Gastrocnemius medialis (tissue), 4 donors: ENCODE data around the gene R3HDM1. TPM values are rescaled to one million over a fixed set of nuclear protein-coding genes. Genes with fewer than 3 reads are reported as not detected.
"Not testable (repeated sequence)": the region's sequence is repeated elsewhere in the genome, so short reads cannot be mapped to it uniquely, and the experiment has no call there.

ENCODE experiments used
- ATAC-seq, 2 donors: fragments of 150-250 bp; one replicate each; pipeline ENCODE4 v1.9.1; 2016
- DNase-seq, 2 donors: peaks; one replicate each; pipeline ENCODE4 v3.0.0-alpha.2; 2019
- H3K27ac ChIP-seq, 4 donors: fragments of 200-600 bp; sonication (generic); 1 replicate in 1 of 4; 2 replicates in 3 of 4; pipeline ENCODE4 v1.5.1; 2016 to 2018; ENCODE audit warnings: mild to moderate bottlenecking in 2 of 4, moderate library complexity in 1 of 4
- H3K27me3 ChIP-seq, 3 donors: fragments of 200-600 bp; sonication (generic) in 2 of 3; 1 replicate in 1 of 3; 2 replicates in 2 of 3; pipeline versions ENCODE4 v1.5.1 to v1.6.0; 2016 to 2019; ENCODE audit warnings: mild to moderate bottlenecking in 1 of 3, moderate library complexity in 1 of 3
- H3K36me3 ChIP-seq, 2 donors: fragments of 200-600 bp; sonication (generic) in 1 of 2; one replicate each; pipeline ENCODE4 v1.5.1; 2017 to 2018
- H3K4me1 ChIP-seq, 2 donors: fragments of 200-600 bp; sonication (generic) in 1 of 2; one replicate each; pipeline ENCODE4 v1.5.1; 2016 to 2017; ENCODE audit warnings: mild to moderate bottlenecking in 2 of 2
- H3K4me3 ChIP-seq, 4 donors: fragments of 200-600 bp; sonication (generic) in 3 of 4; 1 replicate in 1 of 4; 2 replicates in 3 of 4; pipeline ENCODE4 v1.5.1; 2016 to 2019; ENCODE audit warnings: mild to moderate bottlenecking in 2 of 4
- H3K9me3 ChIP-seq, 3 donors: fragments of 200-600 bp; sonication (generic) in 2 of 3; 1 replicate in 1 of 3; 2 replicates in 2 of 3; pipeline ENCODE4 v1.5.1; 2016 to 2019
- CTCF ChIP-seq, 5 experiments: fragments of 450-650 bp in 3 of 5; fragments of 200-600 bp in 2 of 5; sonication (generic) in 2 of 5; IDR thresholded peaks in 4 of 5; conservative IDR thresholded peaks in 1 of 5; 1 replicate in 4 of 5; 2 replicates in 1 of 5; pipeline ENCODE4 v1.5.1; 2016 to 2019; ENCODE audit warnings: antibody characterized with exemption in 5 of 5, mild to moderate bottlenecking in 3 of 5, moderate library complexity in 3 of 5
- POLR2A ChIP-seq, 2 donors: fragments of 450-650 bp; IDR thresholded peaks; one replicate each; pipeline ENCODE4 v1.6.1; 2017; ENCODE audit warnings: antibody characterized with exemption in 2 of 2, mild to moderate bottlenecking in 2 of 2, moderate library complexity in 2 of 2
- in situ Hi-C, 4 donors: fragments of 200-750 bp; cut with MboI; loops; one replicate each; pipeline versions ENCODE4 v1.15.0 to v1.8.0; 2017; ENCODE audit warnings: low sequenced_read_pairs in 4 of 4
- intact Hi-C: fragments of 100-400 bp; cut with DNase I; formaldehyde crosslinking; loops from one replicate; pipeline ENCODE4 v1.15.1; 2023; ENCODE audit warnings: low total_unique reads
- total RNA-seq, 4 donors: library from RNA; depleted of rRNA; stranded (reverse); fragments of >200 nt; gene quantifications; one replicate each; pipeline versions ENCODE4 v1.1.0 to v1.2.3, GENCODE V29; 2016

The R3HDM1 gene
- total RNA-seq, 4 donors from 2014 or later: 13.5 to 35.7 (median 19.1) TPM

DNA sequence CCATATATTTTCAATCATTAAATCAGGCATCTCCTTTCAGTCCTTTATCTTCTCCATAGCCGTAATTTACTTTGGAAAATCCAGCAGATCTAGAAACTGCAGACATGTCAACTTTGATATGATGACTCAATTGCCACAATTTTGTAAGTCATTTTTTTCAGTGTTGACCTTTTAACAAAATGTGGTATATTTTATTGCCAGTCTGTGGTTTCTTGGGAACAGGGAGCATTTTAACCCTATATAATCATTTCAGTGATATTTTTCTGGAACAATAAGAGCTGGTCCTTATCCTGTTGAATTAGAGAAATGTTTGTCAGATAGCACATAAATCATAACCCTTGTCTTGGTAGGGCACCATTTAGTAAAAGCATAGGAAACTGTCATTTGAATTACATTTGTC lies 119.4 kb downstream of the R3HDM1 start:
- TF ChIP-seq POLR2A (IDR thresholded peaks at IDR 0.05) (no peak), CTCF (IDR thresholded peaks at IDR 0.05 in 4 of 5, conservative IDR thresholded peaks at IDR 0.05 in 1 of 5) (no peak)
- DNase-seq: no peak
- intact Hi-C loops (no loop called here), in situ Hi-C loops (no loop called here)
- Histone ChIP-seq H3K4me1 (no peaks in the 10 kb centered on the region), H3K9me3 (no peaks in the 10 kb centered on the region), H3K36me3 (peaks cover 3 to 19% of the 10 kb centered on the region in 2 donors), H3K27ac (no peak overlapping the region), H3K27me3 (no peaks in the 10 kb centered on the region), H3K4me3 (no peak overlapping the region)
- no peak for ATAC-seq

DNA sequence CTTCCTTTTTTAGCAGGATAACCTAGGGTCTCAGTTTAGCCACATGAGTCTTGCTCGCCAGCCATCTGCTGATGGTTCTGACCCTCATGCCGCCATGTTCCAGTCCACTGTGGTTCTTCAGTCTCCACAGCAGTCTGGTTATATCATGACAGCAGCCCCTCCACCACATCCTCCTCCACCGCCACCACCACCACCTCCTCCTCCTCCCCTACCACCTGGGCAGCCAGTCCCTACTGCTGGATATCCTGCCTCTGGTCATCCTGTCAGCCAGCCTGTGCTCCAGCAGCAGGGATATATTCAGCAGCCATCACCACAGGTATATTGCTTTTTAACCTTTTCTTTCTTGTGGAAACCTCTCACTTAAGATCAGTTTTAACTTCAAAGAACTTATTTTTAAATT lies 120.4 kb downstream of the R3HDM1 start:
- in situ Hi-C loops: no loop called here
- ATAC-seq: no peak
- Histone ChIP-seq H3K27me3 (no peaks in the 10 kb centered on the region), H3K27ac (no peak overlapping the region), H3K4me1 (no peaks in the 10 kb centered on the region), H3K4me3 (no peak overlapping the region), H3K36me3 (peaks cover 3 to 12% of the 10 kb centered on the region in 2 donors), H3K9me3 (no peaks in the 10 kb centered on the region)
- no peak for DNase-seq
- intact Hi-C loops: no loop called here
- TF ChIP-seq POLR2A (IDR thresholded peaks at IDR 0.05) (no peak), CTCF (IDR thresholded peaks at IDR 0.05 in 4 of 5, conservative IDR thresholded peaks at IDR 0.05 in 1 of 5) (no peak)

DNA sequence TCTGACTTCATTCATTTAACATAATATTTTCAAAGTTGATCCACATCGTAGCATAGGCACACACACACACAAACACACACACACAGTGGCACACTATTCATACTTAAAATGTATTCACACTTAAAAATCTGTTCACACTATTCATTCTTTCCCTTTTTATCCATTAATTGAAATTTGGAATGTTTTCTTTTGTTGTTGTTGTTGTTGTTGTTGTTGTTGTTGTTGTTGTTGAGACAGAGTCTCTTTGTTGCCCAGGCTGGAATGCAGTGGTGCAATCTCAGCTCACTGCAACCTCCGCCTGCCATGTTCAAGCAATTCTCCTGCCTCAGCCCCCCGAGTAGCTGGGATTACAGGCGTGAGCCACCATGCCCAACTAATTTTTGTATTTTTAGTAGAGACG lies 123.0 kb downstream of the R3HDM1 start:
- H3K27me3 ChIP-seq, H3K4me1 ChIP-seq, H3K9me3 ChIP-seq, in situ Hi-C loops, H3K27ac ChIP-seq, ATAC-seq, H3K4me3 ChIP-seq, DNase-seq, intact Hi-C loops: not testable (repeated sequence)
- peaks cover 3 to 12% of the 10 kb centered on the region in 2 donors for H3K36me3 ChIP-seq

DNA sequence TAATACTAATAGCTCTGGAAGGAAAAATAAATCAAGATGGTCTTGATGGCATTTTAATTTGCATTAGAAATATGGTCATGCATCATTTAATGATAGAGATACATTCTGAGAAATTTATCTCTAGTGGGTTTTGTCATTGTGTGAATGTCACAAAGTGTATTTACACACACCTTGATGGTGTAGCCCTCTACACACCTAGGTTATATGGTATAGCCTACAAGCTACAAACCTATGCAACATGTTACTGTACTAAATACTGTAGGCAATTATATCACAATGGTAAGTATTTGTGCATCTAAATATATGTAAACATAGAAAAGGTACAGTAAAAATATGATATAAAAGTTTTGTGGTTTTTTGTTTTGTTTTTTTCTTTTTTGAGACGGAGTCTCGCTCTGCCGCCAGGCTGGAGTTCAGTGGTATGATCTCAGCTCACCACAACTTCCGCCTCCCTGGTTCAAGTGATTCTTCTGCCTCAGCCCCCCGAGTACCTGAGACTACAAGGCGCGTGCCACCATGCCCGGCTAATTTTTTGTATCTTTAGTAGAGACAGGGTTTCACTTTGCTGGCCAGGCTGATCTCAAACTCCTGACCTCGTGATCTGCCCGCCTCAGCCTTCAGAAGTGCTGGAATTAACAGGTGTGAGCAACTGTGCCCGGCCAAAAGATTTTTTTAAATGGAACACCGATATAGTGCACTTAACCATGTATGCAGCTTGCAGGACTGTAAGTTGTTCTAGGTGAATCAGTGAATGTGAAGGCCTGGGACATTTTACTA lies 126.7 kb downstream of the R3HDM1 start:
- in situ Hi-C loops: no loop called here

GRCh38 chr2:135662088-135662487 lies 130.8 kb downstream of the R3HDM1 start:
- no peak for DNase-seq
- TF ChIP-seq POLR2A (IDR thresholded peaks at IDR 0.05) (no peak), CTCF (IDR thresholded peaks at IDR 0.05 in 4 of 5, conservative IDR thresholded peaks at IDR 0.05 in 1 of 5) (no peak)
- Histone ChIP-seq H3K4me1 (peaks cover 0 to 6% of the 10 kb centered on the region in 2 donors), H3K36me3 (peaks cover 0 to 16% of the 10 kb centered on the region in 2 donors), H3K4me3 (no peak overlapping the region), H3K27ac (no peak overlapping the region), H3K9me3 (no peaks in the 10 kb centered on the region), H3K27me3 (no peaks in the 10 kb centered on the region)
- intact Hi-C loops: no loop called here
- no peak for ATAC-seq
- in situ Hi-C loops: no loop called here

More for the DNA sequence above, 126.7 kb downstream of the R3HDM1 start:
- ATAC-seq (no peak), DNase-seq (no peak)
- TF ChIP-seq POLR2A (IDR thresholded peaks at IDR 0.05) (no peak), CTCF (IDR thresholded peaks at IDR 0.05 in 4 of 5, conservative IDR thresholded peaks at IDR 0.05 in 1 of 5) (no peak)
- H3K27me3 ChIP-seq: no peaks in the 10 kb centered on the region
- H3K27ac ChIP-seq: no peak overlapping the region
- no peaks in the 10 kb centered on the region for H3K4me1 ChIP-seq
- intact Hi-C loops: no loop called here
- peaks cover 0 to 16% of the 10 kb centered on the region in 2 donors for H3K36me3 ChIP-seq
- no peak overlapping the region for H3K4me3 ChIP-seq
- no peaks in the 10 kb centered on the region for H3K9me3 ChIP-seq
